ENCODE measurements around the gene SERP2. TPM values are rescaled to one million over a fixed set of nuclear protein-coding genes. Genes with fewer than 3 reads are reported as not detected.

SERP2 gene
- total and polyA plus RNA-seq, 8 donors: 1.0 to 255 (median 9.3) TPM; not detected in 1

DNA sequence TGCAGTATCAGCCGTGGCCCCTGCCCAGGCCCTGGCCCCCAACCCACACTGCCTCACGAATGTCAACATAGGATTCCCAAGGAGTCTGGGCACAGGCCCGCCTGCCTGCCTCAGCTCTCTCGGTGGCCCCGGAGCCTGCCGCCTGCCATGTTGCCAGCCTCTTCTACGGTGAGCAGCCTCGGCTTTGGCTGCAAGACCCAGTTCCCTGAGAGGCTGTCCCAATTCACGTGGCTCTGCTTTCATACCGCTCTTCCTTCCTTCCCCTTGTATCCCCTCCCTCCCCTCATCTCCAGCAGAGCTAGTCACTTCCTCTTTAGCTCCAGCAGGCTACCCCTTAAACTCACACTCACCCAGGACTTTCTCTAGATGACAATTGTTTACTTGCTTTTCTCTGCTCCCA is 42.7 kb downstream of the SERP2 start:
- no peaks in the 10 kb centered on the region for H3K4me1 ChIP-seq
- no peaks in the 10 kb centered on the region for H3K9me3 ChIP-seq
- H3K36me3 ChIP-seq: no peaks in the 10 kb centered on the region
- H3K27ac ChIP-seq: no peak overlapping the region
- H3K4me3 ChIP-seq: no peak overlapping the region
- intact Hi-C loops (cut with DNase I; ENCODE audit: low total_unique reads): no loop called here
- TF ChIP-seq POLR2AphosphoS5 (IDR thresholded peaks at IDR 0.05) (no peak), EP300 (IDR thresholded peaks at IDR 0.05) (no peak)
- TF ChIP-seq, protein P1, sequence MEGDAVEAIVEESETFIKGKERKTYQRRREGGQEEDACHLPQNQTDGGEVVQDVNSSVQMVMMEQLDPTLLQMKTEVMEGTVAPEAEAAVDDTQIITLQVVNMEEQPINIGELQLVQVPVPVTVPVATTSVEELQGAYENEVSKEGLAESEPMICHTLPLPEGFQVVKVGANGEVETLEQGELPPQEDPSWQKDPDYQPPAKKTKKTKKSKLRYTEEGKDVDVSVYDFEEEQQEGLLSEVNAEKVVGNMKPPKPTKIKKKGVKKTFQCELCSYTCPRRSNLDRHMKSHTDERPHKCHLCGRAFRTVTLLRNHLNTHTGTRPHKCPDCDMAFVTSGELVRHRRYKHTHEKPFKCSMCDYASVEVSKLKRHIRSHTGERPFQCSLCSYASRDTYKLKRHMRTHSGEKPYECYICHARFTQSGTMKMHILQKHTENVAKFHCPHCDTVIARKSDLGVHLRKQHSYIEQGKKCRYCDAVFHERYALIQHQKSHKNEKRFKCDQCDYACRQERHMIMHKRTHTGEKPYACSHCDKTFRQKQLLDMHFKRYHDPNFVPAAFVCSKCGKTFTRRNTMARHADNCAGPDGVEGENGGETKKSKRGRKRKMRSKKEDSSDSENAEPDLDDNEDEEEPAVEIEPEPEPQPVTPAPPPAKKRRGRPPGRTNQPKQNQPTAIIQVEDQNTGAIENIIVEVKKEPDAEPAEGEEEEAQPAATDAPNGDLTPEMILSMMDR (IDR thresholded peaks at IDR 0.05): no peak
- 74 to 90% (median 80%) methylated on average over 10 of the region's 10 CpGs for WGBS, 5 donors
- no peak for DNase-seq
- H3K27me3 ChIP-seq: no peaks in the 10 kb centered on the region

DNA sequence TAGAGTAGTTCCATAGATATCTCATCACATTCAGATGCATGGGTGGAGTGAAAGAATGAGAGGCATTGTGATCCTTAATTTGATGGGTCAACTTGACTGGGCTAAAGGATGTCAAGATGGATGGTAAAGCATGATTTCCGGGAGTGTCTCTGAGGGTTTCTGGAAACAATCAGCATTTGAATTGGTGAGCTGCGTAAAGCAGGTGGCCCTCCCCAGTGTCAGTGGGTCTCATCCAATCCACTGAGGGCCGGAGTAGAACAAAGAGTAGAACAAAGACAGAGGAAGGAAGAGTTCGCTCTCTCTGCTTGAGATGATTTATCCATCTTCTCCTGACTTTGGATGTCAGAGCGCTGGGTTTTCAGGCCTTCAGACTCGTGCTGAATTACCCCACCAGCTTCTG is 43.1 kb downstream of the SERP2 start:
- 90 to 96% (median 95%) methylated on average over 6 of the region's 6 CpGs for WGBS, 5 donors
- TF ChIP-seq, protein P1 (IDR thresholded peaks at IDR 0.05): no peak
- TF ChIP-seq POLR2A (IDR thresholded peaks at IDR 0.05): no peak
- TF ChIP-seq EP300 (IDR thresholded peaks at IDR 0.05): no peak
- no peak for TF ChIP-seq POLR2AphosphoS5 (IDR thresholded peaks at IDR 0.05)
- no peak overlapping the region for H3K4me3 ChIP-seq

DNA sequence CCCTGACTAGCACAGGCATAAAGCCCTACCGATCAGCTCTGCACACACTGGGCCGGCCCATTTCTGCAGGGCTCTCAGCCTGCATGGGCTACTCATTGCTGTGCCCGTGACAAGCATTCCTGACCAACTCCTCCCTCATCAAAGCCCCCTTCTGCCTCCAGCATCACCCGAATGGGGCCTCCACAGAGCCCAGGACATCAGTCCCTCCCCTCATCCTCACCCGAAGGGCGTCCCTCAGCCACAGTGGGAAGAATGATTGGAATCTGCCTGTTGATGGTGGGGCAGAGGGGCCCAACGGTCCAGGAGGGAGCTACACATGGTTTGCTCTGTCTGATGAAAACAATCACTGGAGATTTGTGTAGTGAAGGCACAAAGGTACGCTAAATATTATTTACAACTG is 43.8 kb downstream of the SERP2 start:
- Histone ChIP-seq H3K4me3 (no peak overlapping the region), H3K4me1 (no peaks in the 10 kb centered on the region), H3K36me3 (no peaks in the 10 kb centered on the region), H3K9me3 (no peaks in the 10 kb centered on the region), H3K27me3 (no peaks in the 10 kb centered on the region), H3K27ac (no peak overlapping the region)
- no peak for DNase-seq
- WGBS, 5 donors: 83 to 89% (median 86%) methylated on average over 8 of the region's 8 CpGs
- intact Hi-C loops (cut with DNase I; ENCODE audit: low total_unique reads): no loop called here
- TF ChIP-seq, protein P1 (IDR thresholded peaks at IDR 0.05): no peak
- no peak for TF ChIP-seq POLR2A (IDR thresholded peaks at IDR 0.05)
- TF ChIP-seq POLR2AphosphoS5 (IDR thresholded peaks at IDR 0.05): no peak
- TF ChIP-seq EP300 (IDR thresholded peaks at IDR 0.05): no peak

More for the DNA sequence above, 43.1 kb downstream of the SERP2 start:
- Histone ChIP-seq H3K4me1 (no peaks in the 10 kb centered on the region), H3K27me3 (no peaks in the 10 kb centered on the region), H3K9me3 (no peaks in the 10 kb centered on the region), H3K27ac (no peak overlapping the region), H3K36me3 (no peaks in the 10 kb centered on the region)
- intact Hi-C loops (cut with DNase I; ENCODE audit: low total_unique reads): no loop called here
- DNase-seq: no peak

DNA sequence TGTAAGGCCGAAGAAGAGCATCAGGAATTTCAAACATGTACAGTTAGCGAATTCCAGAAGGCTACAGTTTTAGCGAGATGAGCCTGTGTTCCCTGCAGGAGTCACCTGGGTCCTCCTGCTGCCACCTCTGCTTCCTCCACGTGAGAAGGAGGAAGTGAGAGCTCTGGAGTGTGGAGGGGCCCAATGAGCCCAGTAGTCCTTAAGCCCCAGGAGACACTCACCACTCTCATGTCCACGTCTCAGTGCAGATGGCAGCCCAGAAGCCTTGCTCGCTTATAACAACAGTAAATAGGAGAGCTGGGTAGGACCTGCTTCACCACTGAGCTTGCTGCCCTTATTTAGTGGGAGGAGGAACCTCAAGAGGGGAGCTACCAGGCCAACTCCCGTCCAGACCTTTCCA is 44.3 kb downstream of the SERP2 start:
- no peak for DNase-seq
- H3K27ac ChIP-seq: no peak overlapping the region
- no peaks in the 10 kb centered on the region for H3K9me3 ChIP-seq
- H3K36me3 ChIP-seq: no peaks in the 10 kb centered on the region
- no peak for TF ChIP-seq POLR2A (IDR thresholded peaks at IDR 0.05)
- TF ChIP-seq POLR2AphosphoS5 (IDR thresholded peaks at IDR 0.05): no peak
- TF ChIP-seq, protein P1 (IDR thresholded peaks at IDR 0.05): no peak
- TF ChIP-seq EP300 (IDR thresholded peaks at IDR 0.05): no peak
- H3K27me3 ChIP-seq: no peaks in the 10 kb centered on the region
- 70 to 81% (median 79%) methylated on average over 7 of the region's 7 CpGs for WGBS, 5 donors
- H3K4me1 ChIP-seq: no peaks in the 10 kb centered on the region
- intact Hi-C loops (cut with DNase I; ENCODE audit: low total_unique reads): no loop called here
- H3K4me3 ChIP-seq: no peak overlapping the region
